Stimulated activated CD8-positive, alpha-beta memory T cell treated with anti-CD3 and anti-CD28 coated beads, Interleukin-7, amount 100 ng/mL, for 1 hour (primary cell): ENCODE data around the gene COL5A1.

Experiments used
- DNase-seq, 2 donors: peaks; one replicate each; pipeline ENCODE4 v3.0.0-alpha.2; 2020; ENCODE audit warnings: low read depth in 2 of 2

COL5A1 gene

GRCh38 chr9:134625361-134626068 lies 16.1 kb upstream of the COL5A1 start:
- no peak for DNase-seq

- DNase-seq = no peak
These were observed 15.6 kb upstream of the COL5A1 start for GRCh38 chr9:134626069-134626423.

- no peak for DNase-seq
These were observed 14.8 kb upstream of the COL5A1 start for GRCh38 chr9:134626571-134627416.

- no peak for DNase-seq
These were observed 13.9 kb upstream of the COL5A1 start for GRCh38 chr9:134627417-134628353.

- no peak for DNase-seq
These were observed 13.3 kb upstream of the COL5A1 start for GRCh38 chr9:134628354-134628736.

- DNase-seq = no peak
These were observed 12.5 kb upstream of the COL5A1 start for GRCh38 chr9:134629061-134629585.

GRCh38 chr9:134629586-134630392 lies 11.8 kb upstream of the COL5A1 start:
- DNase-seq = no peak

GRCh38 chr9:134630393-134630790 lies 11.2 kb upstream of the COL5A1 start:
- no peak for DNase-seq

- DNase-seq = no peak
These were observed 10.7 kb upstream of the COL5A1 start for GRCh38 chr9:134630861-134631260.

GRCh38 chr9:134631881-134632280 lies 9.7 kb upstream of the COL5A1 start:
- DNase-seq = no peak

- no peak for DNase-seq
These were observed 9.3 kb upstream of the COL5A1 start for GRCh38 chr9:134632329-134632728.

GRCh38 chr9:134633362-134634142 lies 8.1 kb upstream of the COL5A1 start:
- no peak for DNase-seq

- DNase-seq = no peak
These were observed 7.4 kb upstream of the COL5A1 start for GRCh38 chr9:134634176-134634575.

GRCh38 chr9:134634667-134635230 lies 6.9 kb upstream of the COL5A1 start:
- DNase-seq = no peak

GRCh38 chr9:134635351-134636148 lies 6.1 kb upstream of the COL5A1 start:
- DNase-seq = no peak

- no peak for DNase-seq
These were observed 5.5 kb upstream of the COL5A1 start for GRCh38 chr9:134636149-134636507.

- no peak for DNase-seq
These were observed 4.4 kb upstream of the COL5A1 start for GRCh38 chr9:134637241-134637640.

- DNase-seq = no peak
These were observed 3.7 kb upstream of the COL5A1 start for GRCh38 chr9:134637696-134638501.
